ENCODE measurements around the gene MLX.
A peak's percentile ranks its signal among the peaks of the same experiment; 100 is the strongest.

Gene MLX

GRCh38 chr17:42562388-42563142 lies 4.3 kb upstream of the MLX start:
- peak overlapping the region; percentile 66 for H3K14ac ChIP-seq (ENCODE audit: low read length)
- H3K27ac ChIP-seq (ENCODE audit: low read depth, low read length), result peak overlapping the region; percentile 43
- H2AFZ ChIP-seq (ENCODE audit: insufficient read depth, low read length, poor library complexity), result peak overlapping the region; percentile 9
- H3K4me1 ChIP-seq (ENCODE audit: control insufficient read depth in 1 of 2, insufficient read depth in 2 of 2, low read length in 2 of 2), result peaks cover 11 to 14% of the 10 kb centered on the region in 2 experiments
- H3K27me3 ChIP-seq (ENCODE audit: insufficient read depth, low read length), result no peaks in the 10 kb centered on the region
- no CpG with 5 or more reads among the region's 48 CpGs for WGBS (ENCODE audit: extremely low coverage, insufficient coverage, insufficient read length)
- H4K12ac ChIP-seq (ENCODE audit: low read depth, low read length), result peak overlapping the region; percentile 26
- H4K8ac ChIP-seq (ENCODE audit: low read depth, low read length), result peak overlapping the region; percentile 87
- H2BK120ac ChIP-seq (ENCODE audit: insufficient read depth, low read length, poor library complexity), result peak overlapping the region; percentile 5
- no peak overlapping the region for H2BK12ac ChIP-seq (ENCODE audit: low read length)
- H3K23ac ChIP-seq (ENCODE audit: low read length), result no peak overlapping the region
- no peaks in the 10 kb centered on the region for H3K9me3 ChIP-seq (ENCODE audit: insufficient read depth, low read depth, low read length)
- peaks cover 26 to 29% of the 10 kb centered on the region in 2 experiments for H3K36me3 ChIP-seq (ENCODE audit: control insufficient read depth in 1 of 2, insufficient read depth in 2 of 2, low read length in 2 of 2)
- DNase-seq, result peak; percentile 75 to 86
- peak overlapping the region; percentile 77 for H3K4me2 ChIP-seq (ENCODE audit: low read length)
- peaks cover 10% of the 10 kb centered on the region for H3K79me2 ChIP-seq (ENCODE audit: control insufficient read depth, insufficient read depth, low read length, poor library complexity)
- peak overlapping the region; percentile 5 for H2BK5ac ChIP-seq (ENCODE audit: low read depth, low read length, poor library complexity)
- H3K4me3 ChIP-seq (ENCODE audit: low read depth, low read length), result peak overlapping the region; percentile 85
- peak overlapping the region; percentile 90 for H2AK5ac ChIP-seq (ENCODE audit: low read length)
- H3K9ac ChIP-seq (ENCODE audit: low read length), result peak overlapping the region; percentile 83
- H3K4ac ChIP-seq (ENCODE audit: low read depth, low read length), result peak overlapping the region; percentile 63
- peak overlapping the region; percentile 81 for H4K91ac ChIP-seq (ENCODE audit: low read depth, low read length)
- H3K79me1 ChIP-seq (ENCODE audit: low read length), result peaks cover 14% of the 10 kb centered on the region
- H3K18ac ChIP-seq (ENCODE audit: low read length), result peak overlapping the region; percentile 37

- no peak overlapping the region for H3K27ac ChIP-seq (ENCODE audit: low read depth, low read length)
- no peaks in the 10 kb centered on the region for H3K27me3 ChIP-seq (ENCODE audit: insufficient read depth, low read length)
- no peak overlapping the region for H3K23ac ChIP-seq (ENCODE audit: low read length)
- H3K79me2 ChIP-seq (ENCODE audit: control insufficient read depth, insufficient read depth, low read length, poor library complexity), result peaks cover 12% of the 10 kb centered on the region
- peaks cover 15% of the 10 kb centered on the region for H3K79me1 ChIP-seq (ENCODE audit: low read length)
- peak overlapping the region; percentile 28 for H4K8ac ChIP-seq (ENCODE audit: low read depth, low read length)
- no peak overlapping the region for H2AFZ ChIP-seq (ENCODE audit: insufficient read depth, low read length, poor library complexity)
- H3K9me3 ChIP-seq (ENCODE audit: insufficient read depth, low read depth, low read length), result no peaks in the 10 kb centered on the region
- H2BK120ac ChIP-seq (ENCODE audit: insufficient read depth, low read length, poor library complexity), result no peak overlapping the region
- H3K18ac ChIP-seq (ENCODE audit: low read length), result peak overlapping the region; percentile 1
- DNase-seq, result no peak
- H3K4me1 ChIP-seq (ENCODE audit: control insufficient read depth in 1 of 2, insufficient read depth in 2 of 2, low read length in 2 of 2), result peaks cover 14 to 16% of the 10 kb centered on the region in 2 experiments
- peak overlapping the region; percentile 0 for H4K91ac ChIP-seq (ENCODE audit: low read depth, low read length)
- no CpG with 5 or more reads among the region's 14 CpGs for WGBS (ENCODE audit: extremely low coverage, insufficient coverage, insufficient read length)
- H2AK5ac ChIP-seq (ENCODE audit: low read length), result no peak overlapping the region
- H2BK12ac ChIP-seq (ENCODE audit: low read length), result no peak overlapping the region
- no peak overlapping the region for H3K9ac ChIP-seq (ENCODE audit: low read length)
- no peak overlapping the region for H3K14ac ChIP-seq (ENCODE audit: low read length)
- H3K4ac ChIP-seq (ENCODE audit: low read depth, low read length), result peak overlapping the region; percentile 63
- peaks cover 26 to 29% of the 10 kb centered on the region in 2 experiments for H3K36me3 ChIP-seq (ENCODE audit: control insufficient read depth in 1 of 2, insufficient read depth in 2 of 2, low read length in 2 of 2)
- no peak overlapping the region for H2BK5ac ChIP-seq (ENCODE audit: low read depth, low read length, poor library complexity)
- H4K12ac ChIP-seq (ENCODE audit: low read depth, low read length), result no peak overlapping the region
- peak overlapping the region; percentile 77 for H3K4me2 ChIP-seq (ENCODE audit: low read length)
- H3K4me3 ChIP-seq (ENCODE audit: low read depth, low read length), result peak overlapping the region; percentile 85
These were observed 3.8 kb upstream of the MLX start for GRCh38 chr17:42563143-42563509.

DNA sequence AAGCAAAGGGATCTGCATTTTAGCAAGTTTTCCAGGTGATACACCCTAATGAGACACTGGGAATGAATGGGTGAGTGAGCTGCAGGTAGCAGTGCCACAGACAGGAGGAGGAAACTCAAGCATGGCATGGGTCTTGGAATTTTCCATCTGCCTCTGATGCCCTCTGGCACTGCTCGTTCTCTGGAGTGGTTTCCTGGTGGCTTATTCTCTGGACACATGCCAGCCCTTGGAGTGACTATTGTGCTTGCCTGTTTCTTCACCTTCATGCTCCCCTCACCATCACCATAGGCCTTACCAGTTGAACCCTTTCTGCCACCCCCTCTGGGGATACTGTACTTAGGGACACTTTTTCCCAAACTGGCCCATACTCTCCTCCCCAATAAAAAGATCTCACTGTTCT lies 3.4 kb upstream of the MLX start:
- no peak overlapping the region for H3K4me3 ChIP-seq (ENCODE audit: low read depth, low read length)
- H2BK12ac ChIP-seq (ENCODE audit: low read length), result no peak overlapping the region
- no peak overlapping the region for H3K27ac ChIP-seq (ENCODE audit: low read depth, low read length)
- no peak overlapping the region for H4K8ac ChIP-seq (ENCODE audit: low read depth, low read length)
- H2BK5ac ChIP-seq (ENCODE audit: low read depth, low read length, poor library complexity), result no peak overlapping the region
- no peak overlapping the region for H3K14ac ChIP-seq (ENCODE audit: low read length)
- no peak overlapping the region for H2BK120ac ChIP-seq (ENCODE audit: insufficient read depth, low read length, poor library complexity)
- no peak overlapping the region for H2AFZ ChIP-seq (ENCODE audit: insufficient read depth, low read length, poor library complexity)
- no peak overlapping the region for H3K9ac ChIP-seq (ENCODE audit: low read length)
- no peak overlapping the region for H3K18ac ChIP-seq (ENCODE audit: low read length)
- no peaks in the 10 kb centered on the region for H3K9me3 ChIP-seq (ENCODE audit: insufficient read depth, low read depth, low read length)
- DNase-seq, result no peak
- no peak overlapping the region for H3K4ac ChIP-seq (ENCODE audit: low read depth, low read length)
- H3K4me2 ChIP-seq (ENCODE audit: low read length), result no peak overlapping the region
- H4K12ac ChIP-seq (ENCODE audit: low read depth, low read length), result no peak overlapping the region
- H3K4me1 ChIP-seq (ENCODE audit: control insufficient read depth in 1 of 2, insufficient read depth in 2 of 2, low read length in 2 of 2), result peaks cover 14 to 16% of the 10 kb centered on the region in 2 experiments
- peaks cover 30 to 31% of the 10 kb centered on the region in 2 experiments for H3K36me3 ChIP-seq (ENCODE audit: control insufficient read depth in 1 of 2, insufficient read depth in 2 of 2, low read length in 2 of 2)
- H2AK5ac ChIP-seq (ENCODE audit: low read length), result no peak overlapping the region
- H3K79me2 ChIP-seq (ENCODE audit: control insufficient read depth, insufficient read depth, low read length, poor library complexity), result peaks cover 12% of the 10 kb centered on the region
- H4K91ac ChIP-seq (ENCODE audit: low read depth, low read length), result no peak overlapping the region
- no peaks in the 10 kb centered on the region for H3K27me3 ChIP-seq (ENCODE audit: insufficient read depth, low read length)
- H3K23ac ChIP-seq (ENCODE audit: low read length), result no peak overlapping the region
- peaks cover 15% of the 10 kb centered on the region for H3K79me1 ChIP-seq (ENCODE audit: low read length)
- WGBS (ENCODE audit: extremely low coverage, insufficient coverage, insufficient read length), result no CpG with 5 or more reads among the region's 1 CpG

GRCh38 chr17:42563950-42564349 lies 3.0 kb upstream of the MLX start:
- Histone ChIP-seq H4K8ac (ENCODE audit: low read depth, low read length) (no peak overlapping the region), H3K36me3 (ENCODE audit: control insufficient read depth in 1 of 2, insufficient read depth in 2 of 2, low read length in 2 of 2) (peaks cover 34 to 36% of the 10 kb centered on the region in 2 experiments), H3K18ac (ENCODE audit: low read length) (no peak overlapping the region), H3K79me1 (ENCODE audit: low read length) (peaks cover 15% of the 10 kb centered on the region), H3K27me3 (ENCODE audit: insufficient read depth, low read length) (no peaks in the 10 kb centered on the region), H3K4me1 (ENCODE audit: control insufficient read depth in 1 of 2, insufficient read depth in 2 of 2, low read length in 2 of 2) (peaks cover 14 to 16% of the 10 kb centered on the region in 2 experiments), H4K91ac (ENCODE audit: low read depth, low read length) (no peak overlapping the region), H3K4me2 (ENCODE audit: low read length) (no peak overlapping the region), H2AFZ (ENCODE audit: insufficient read depth, low read length, poor library complexity) (no peak overlapping the region), H2BK5ac (ENCODE audit: low read depth, low read length, poor library complexity) (no peak overlapping the region), H3K23ac (ENCODE audit: low read length) (no peak overlapping the region), H2BK120ac (ENCODE audit: insufficient read depth, low read length, poor library complexity) (no peak overlapping the region), H2BK12ac (ENCODE audit: low read length) (no peak overlapping the region), H3K4ac (ENCODE audit: low read depth, low read length) (no peak overlapping the region), H3K4me3 (ENCODE audit: low read depth, low read length) (no peak overlapping the region), H3K9me3 (ENCODE audit: insufficient read depth, low read depth, low read length) (no peaks in the 10 kb centered on the region), H3K9ac (ENCODE audit: low read length) (no peak overlapping the region), H3K14ac (ENCODE audit: low read length) (no peak overlapping the region), H2AK5ac (ENCODE audit: low read length) (no peak overlapping the region), H3K79me2 (ENCODE audit: control insufficient read depth, insufficient read depth, low read length, poor library complexity) (peaks cover 12% of the 10 kb centered on the region), H3K27ac (ENCODE audit: low read depth, low read length) (no peak overlapping the region), H4K12ac (ENCODE audit: low read depth, low read length) (no peak overlapping the region)
- WGBS (ENCODE audit: extremely low coverage, insufficient coverage, insufficient read length), result no CpG with 5 or more reads among the region's 9 CpGs
- DNase-seq, result no peak

All from trophoblast cell (in vitro differentiated cells and primary cell).